ENCODE results near the gene BBS2.

The BBS2 gene

GRCh38 chr16:56470666-56471065, 49.2 kb downstream of the BBS2 start:
- no peak for DNase-seq

DNA sequence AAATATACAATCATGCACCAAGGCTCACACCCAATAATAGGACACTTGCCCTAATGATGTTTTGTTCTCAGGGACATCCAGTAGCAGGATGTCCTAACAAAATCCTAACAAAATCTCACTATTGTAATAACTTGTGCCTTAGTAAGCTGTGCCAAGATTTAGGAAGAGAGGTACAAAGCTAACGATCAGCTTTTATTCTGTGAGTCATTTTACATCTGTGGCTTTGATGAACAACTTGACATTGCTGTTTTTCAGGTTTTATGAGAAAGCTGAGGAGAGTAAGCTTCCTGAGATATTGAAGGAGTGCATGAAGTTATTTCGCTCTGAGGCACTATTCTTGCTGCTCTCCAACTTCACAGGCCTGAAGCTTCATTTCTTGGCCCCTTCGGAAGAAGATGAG, 49.6 kb downstream of the BBS2 start:
- DNase-seq = no peak

GRCh38 chr16:56469748-56470147, 50.1 kb downstream of the BBS2 start:
- no peak for DNase-seq

DNA sequence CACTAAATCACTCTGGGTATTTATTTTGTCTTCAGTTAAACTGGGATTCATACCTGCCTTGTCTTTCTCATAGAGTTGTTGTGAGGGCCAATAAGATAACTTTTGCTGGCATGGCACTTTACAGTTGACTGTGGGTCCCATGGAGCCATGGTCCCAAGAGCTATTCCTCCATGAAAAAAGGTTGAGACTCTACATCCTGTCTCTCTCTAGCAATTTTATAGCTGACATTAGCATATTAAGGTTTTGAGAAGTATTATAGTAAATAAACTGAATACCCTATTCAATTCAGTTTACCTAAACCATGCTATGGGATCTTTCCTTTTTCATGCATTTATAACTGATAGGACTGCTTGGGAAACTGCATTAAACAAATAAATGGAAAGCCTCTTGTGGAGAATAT, 51.0 kb downstream of the BBS2 start:
- no peak for DNase-seq

DNA sequence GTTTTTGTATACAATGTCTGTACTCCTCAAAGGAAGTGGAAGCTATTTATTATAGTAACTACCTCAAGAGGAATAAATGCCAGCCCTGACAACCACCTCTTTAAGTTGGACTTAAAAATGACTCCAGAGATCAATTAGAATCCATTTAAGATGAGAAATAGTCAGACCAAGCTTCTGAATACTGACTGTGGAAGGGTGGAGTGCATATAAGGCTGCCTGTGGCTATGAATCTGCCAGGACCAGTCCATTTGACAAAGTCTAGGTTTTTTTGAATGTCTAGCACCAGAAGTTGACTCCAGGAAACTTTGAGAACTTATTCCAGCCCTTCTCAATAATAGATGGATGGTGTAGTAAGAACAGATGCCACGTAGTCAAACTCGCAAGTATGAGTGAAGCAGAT, 53.5 kb downstream of the BBS2 start:
- DNase-seq = no peak

- no peak for DNase-seq
These were observed 56.7 kb downstream of the BBS2 start for GRCh38 chr16:56463153-56463552.

- DNase-seq = no peak
These were observed 57.6 kb downstream of the BBS2 start for GRCh38 chr16:56462064-56462796.

DNA sequence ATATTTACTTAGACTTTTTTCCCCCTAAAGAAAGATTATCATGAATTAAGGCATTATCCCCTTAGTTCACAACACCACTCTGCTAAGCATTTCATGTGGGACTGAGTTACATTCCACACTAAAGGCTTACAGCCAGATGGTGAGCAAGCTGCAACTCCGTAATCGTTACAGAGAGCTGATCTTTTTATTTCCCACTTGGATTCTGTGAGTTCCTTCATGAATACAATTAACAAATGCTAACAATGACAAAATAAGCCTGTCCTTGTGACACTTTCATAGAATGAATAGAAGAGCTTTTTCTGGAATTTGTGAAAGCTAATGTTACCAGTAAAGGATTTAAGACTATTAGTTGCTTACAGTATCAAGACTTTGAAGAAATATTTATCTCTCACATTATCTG, 59.7 kb downstream of the BBS2 start:
- no peak for DNase-seq

GRCh38 chr16:56457927-56458470, 61.8 kb downstream of the BBS2 start:
- no peak for DNase-seq

- peak; percentile 20 for DNase-seq
These were observed 67.8 kb downstream of the BBS2 start for GRCh38 chr16:56451753-56452689.

DNA sequence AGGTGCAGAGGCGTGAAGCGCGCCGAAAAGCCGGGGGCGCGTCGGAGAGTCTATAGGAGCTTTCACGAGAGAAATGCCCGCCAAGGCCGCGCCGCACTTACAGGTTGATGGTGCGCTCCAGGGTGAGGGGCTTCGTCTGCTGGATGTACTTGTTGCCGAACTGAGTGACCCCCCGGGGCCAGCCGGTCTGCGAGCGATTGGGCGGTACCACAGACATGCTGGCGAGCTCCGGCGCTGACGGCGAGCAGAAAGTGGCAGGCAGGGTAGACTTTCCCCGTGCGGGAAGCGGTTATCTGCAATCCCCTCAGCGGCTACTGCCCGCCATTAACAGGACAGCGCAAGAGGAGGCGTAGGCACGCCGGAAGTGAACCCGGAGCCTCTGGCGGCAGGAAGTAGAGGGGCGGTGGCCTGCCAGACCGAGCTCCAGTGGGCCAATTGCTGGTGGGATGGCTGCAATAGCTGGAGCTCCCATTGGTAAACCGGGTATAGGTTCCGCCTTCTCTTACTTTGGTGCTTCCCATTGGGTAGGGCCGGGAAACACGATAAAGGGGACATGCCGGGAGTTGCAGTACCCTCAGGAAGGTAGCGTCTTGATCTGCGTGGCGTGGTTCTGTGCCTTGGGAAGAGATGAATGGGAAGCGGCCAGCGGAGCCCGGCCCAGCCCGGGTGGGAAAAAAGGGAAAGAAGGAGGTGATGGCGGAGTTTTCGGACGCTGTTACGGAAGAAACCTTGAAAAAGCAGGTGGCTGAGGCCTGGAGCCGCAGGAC, 68.7 kb downstream of the BBS2 start, which contains the start of the genes NUDT21 and OGFOD1:
NUDT21 (minus strand) TSS at position 347 of the 767 bp plus-strand sequence; CDS start at position 217, 130 bp downstream.
OGFOD1 (plus strand) TSS at position 569 of the 767 bp plus-strand sequence; CDS start at position 628, 59 bp downstream.
- peak; percentile 94 for DNase-seq

- DNase-seq = peak; percentile 18
These were observed 69.4 kb downstream of the BBS2 start for GRCh38 chr16:56450275-56450985.

DNA sequence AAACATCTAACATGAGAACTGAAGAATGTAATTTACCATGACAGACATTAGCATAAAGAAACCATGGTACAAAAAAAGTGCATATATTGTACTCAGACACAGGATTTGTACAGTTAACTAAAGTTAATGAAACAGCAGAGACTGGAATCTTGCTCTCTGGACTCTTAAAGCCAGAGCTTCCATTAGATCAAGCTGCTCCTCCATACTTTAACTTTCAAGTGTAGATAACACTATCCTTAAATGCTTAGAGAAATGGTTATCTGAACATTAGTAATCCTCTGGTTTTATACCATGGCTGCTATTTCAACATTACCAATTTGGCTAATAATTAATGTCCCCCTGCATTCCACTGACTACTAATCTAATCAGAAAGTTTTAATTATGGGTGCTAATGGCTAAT, 71.8 kb downstream of the BBS2 start:
- no peak for DNase-seq

DNA sequence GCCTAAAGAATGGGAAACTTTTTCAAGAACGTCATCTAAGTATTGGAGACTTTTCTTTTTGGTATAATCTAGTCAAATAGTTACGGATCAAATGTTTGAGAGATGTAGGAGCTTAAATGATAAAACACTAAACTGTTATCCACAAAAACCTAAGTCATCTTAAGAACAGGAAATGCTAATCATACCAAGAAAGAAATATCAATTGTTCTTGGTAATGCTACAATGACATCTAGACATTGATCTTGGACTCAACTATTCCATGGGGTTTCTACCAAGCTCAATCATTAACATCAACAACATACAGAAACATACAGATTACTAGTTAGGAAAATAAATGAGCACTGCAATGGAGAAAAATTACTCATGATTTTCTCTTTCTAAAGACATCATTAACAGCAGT, 72.5 kb downstream of the BBS2 start:
- DNase-seq = no peak

DNA sequence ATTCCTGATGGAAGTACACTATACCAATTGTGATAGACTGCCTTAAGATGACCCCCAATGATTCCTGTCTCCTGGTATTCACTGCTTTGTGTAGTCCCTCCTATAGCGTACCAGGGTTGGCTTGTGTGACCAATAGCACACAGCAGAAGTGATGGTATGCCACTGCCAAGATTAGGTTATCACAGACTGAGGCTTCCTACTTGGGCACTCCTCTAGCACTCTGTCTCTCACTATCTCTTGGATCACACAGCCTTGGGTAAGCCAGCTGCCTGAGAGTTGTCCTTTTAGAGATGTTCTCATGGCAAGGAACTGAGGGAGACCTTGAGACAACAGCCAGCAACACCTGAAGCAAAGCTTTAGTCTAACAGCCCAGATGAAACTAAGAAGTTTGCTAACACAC, 81.8 kb downstream of the BBS2 start:
- DNase-seq = no peak

- DNase-seq = no peak
These were observed 83.6 kb downstream of the BBS2 start for GRCh38 chr16:56436258-56436657.

Data from activated CD4-positive, alpha-beta T cell treated with anti-CD3 and anti-CD28 coated beads for 48 hours (primary cell).